GM18909 (cell line): ENCODE measurements around the gene ATP2A2.
"Not testable (repeated sequence)": the region's sequence is repeated elsewhere in the genome, so short reads cannot be mapped to it uniquely, and the experiment has no call there.

Experiments
- ATAC-seq: cut with Tn5 transposase; IDR thresholded peaks from one replicate; pipeline ENCODE4 v1.9.1; 2021; ENCODE audit warnings: mild to moderate bottlenecking; ENCODE audit not compliant: unreplicated experiment, poor library complexity

ATP2A2 gene

GRCh38 chr12:110358384-110359097, 77.5 kb downstream of the ATP2A2 start:
- ATAC-seq = not testable (repeated sequence)

GRCh38 chr12:110361216-110361615, 80.2 kb downstream of the ATP2A2 start:
- ATAC-seq = no peak

GRCh38 chr12:110365489-110366320, 84.7 kb downstream of the ATP2A2 start:
- no peak for ATAC-seq

- ATAC-seq = no peak
Observed at GRCh38 chr12:110366321-110367142, 85.5 kb downstream of the ATP2A2 start.

- no peak for ATAC-seq
Observed at GRCh38 chr12:110367181-110367864, 86.3 kb downstream of the ATP2A2 start.

- no peak for ATAC-seq
Observed at GRCh38 chr12:110369992-110370391, 88.9 kb downstream of the ATP2A2 start.

- peak; percentile 4 for ATAC-seq
Observed at GRCh38 chr12:110370732-110371231, 89.7 kb downstream of the ATP2A2 start.

- ATAC-seq = peak; percentile 70
Observed at GRCh38 chr12:110371408-110372055, 90.5 kb downstream of the ATP2A2 start.

GRCh38 chr12:110372056-110372425, 91.0 kb downstream of the ATP2A2 start:
- no peak for ATAC-seq

- no peak for ATAC-seq
Observed at GRCh38 chr12:110373025-110373424, 92.0 kb downstream of the ATP2A2 start.

- ATAC-seq = no peak
Observed at GRCh38 chr12:110373425-110373824, 92.4 kb downstream of the ATP2A2 start.

- no peak for ATAC-seq
Observed at GRCh38 chr12:110373962-110374611, 93.0 kb downstream of the ATP2A2 start.

GRCh38 chr12:110378131-110378790, 97.2 kb downstream of the ATP2A2 start:
- ATAC-seq = not testable (repeated sequence)

GRCh38 chr12:110379197-110379596, 98.2 kb downstream of the ATP2A2 start:
- no peak for ATAC-seq

GRCh38 chr12:110379631-110380030, 98.6 kb downstream of the ATP2A2 start:
- no peak for ATAC-seq

- ATAC-seq = no peak
Observed at GRCh38 chr12:110382683-110383082, 101.6 kb downstream of the ATP2A2 start.
